ENCODE data around the gene ZPR1. TPM values are rescaled to one million over a fixed set of nuclear protein-coding genes. Genes with fewer than 3 reads are reported as not detected.

The ZPR1 gene
- total RNA-seq, 4 donors from 2014 or later, result 23.5 to 39.5 (median 24.0) TPM

DNA sequence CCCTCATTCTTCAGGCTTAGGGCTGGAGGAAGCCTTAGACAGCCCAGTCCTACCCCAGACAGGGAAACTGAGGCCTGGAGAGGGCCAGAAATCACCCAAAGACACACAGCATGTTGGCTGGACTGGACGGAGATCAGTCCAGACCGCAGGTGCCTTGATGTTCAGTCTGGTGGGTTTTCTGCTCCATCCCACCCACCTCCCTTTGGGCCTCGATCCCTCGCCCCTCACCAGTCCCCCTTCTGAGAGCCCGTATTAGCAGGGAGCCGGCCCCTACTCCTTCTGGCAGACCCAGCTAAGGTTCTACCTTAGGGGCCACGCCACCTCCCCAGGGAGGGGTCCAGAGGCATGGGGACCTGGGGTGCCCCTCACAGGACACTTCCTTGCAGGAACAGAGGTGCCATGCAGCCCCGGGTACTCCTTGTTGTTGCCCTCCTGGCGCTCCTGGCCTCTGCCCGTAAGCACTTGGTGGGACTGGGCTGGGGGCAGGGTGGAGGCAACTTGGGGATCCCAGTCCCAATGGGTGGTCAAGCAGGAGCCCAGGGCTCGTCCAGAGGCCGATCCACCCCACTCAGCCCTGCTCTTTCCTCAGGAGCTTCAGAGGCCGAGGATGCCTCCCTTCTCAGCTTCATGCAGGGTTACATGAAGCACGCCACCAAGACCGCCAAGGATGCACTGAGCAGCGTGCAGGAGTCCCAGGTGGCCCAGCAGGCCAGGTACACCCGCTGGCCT, 42.5 kb upstream of the ZPR1 start:
- Histone ChIP-seq H3K36me3 (no peaks in the 10 kb centered on the region), H3K9me3 (no peaks in the 10 kb centered on the region), H3K4me1 (peaks cover 17 to 25% of the 10 kb centered on the region in 2 donors), H3K27me3 (no peaks in the 10 kb centered on the region), H3K4me3 (replicated peaks in 1 of 3) (no peak overlapping the region), H3K27ac (no peak overlapping the region)
- TF ChIP-seq, protein P1, sequence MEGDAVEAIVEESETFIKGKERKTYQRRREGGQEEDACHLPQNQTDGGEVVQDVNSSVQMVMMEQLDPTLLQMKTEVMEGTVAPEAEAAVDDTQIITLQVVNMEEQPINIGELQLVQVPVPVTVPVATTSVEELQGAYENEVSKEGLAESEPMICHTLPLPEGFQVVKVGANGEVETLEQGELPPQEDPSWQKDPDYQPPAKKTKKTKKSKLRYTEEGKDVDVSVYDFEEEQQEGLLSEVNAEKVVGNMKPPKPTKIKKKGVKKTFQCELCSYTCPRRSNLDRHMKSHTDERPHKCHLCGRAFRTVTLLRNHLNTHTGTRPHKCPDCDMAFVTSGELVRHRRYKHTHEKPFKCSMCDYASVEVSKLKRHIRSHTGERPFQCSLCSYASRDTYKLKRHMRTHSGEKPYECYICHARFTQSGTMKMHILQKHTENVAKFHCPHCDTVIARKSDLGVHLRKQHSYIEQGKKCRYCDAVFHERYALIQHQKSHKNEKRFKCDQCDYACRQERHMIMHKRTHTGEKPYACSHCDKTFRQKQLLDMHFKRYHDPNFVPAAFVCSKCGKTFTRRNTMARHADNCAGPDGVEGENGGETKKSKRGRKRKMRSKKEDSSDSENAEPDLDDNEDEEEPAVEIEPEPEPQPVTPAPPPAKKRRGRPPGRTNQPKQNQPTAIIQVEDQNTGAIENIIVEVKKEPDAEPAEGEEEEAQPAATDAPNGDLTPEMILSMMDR (IDR thresholded peaks at IDR 0.05), result no peak
- no peak for TF ChIP-seq POLR2A (IDR thresholded peaks at IDR 0.05)
- intact Hi-C loops (cut with DNase I), result no loop called here
- 93 to 95% methylated on average over 12 to 15 of the region's 17 CpGs for WGBS, 2 donors
- DNase-seq, result no peak

DNA sequence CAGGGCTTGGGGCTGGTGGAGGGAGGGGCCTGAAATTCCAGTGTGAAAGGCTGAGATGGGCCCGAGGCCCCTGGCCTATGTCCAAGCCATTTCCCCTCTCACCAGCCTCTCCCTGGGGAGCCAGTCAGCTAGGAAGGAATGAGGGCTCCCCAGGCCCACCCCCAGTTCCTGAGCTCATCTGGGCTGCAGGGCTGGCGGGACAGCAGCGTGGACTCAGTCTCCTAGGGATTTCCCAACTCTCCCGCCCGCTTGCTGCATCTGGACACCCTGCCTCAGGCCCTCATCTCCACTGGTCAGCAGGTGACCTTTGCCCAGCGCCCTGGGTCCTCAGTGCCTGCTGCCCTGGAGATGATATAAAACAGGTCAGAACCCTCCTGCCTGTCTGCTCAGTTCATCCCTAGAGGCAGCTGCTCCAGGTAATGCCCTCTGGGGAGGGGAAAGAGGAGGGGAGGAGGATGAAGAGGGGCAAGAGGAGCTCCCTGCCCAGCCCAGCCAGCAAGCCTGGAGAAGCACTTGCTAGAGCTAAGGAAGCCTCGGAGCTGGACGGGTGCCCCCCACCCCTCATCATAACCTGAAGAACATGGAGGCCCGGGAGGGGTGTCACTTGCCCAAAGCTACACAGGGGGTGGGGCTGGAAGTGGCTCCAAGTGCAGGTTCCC, 41.8 kb upstream of the ZPR1 start, which contains the start of gene APOC3:
APOC3 (plus strand) TSS at position 383 of the 659 bp plus-strand sequence. CDS start 676 bp downstream, outside the sequence.
- peaks cover 10 to 18% of the 10 kb centered on the region in 2 donors for H3K4me1 ChIP-seq
- H3K36me3 ChIP-seq, result no peaks in the 10 kb centered on the region
- TF ChIP-seq, protein P1 (IDR thresholded peaks at IDR 0.05), result no peak
- no peak for TF ChIP-seq POLR2A (IDR thresholded peaks at IDR 0.05)
- H3K4me3 ChIP-seq (replicated peaks in 1 of 3), result no peak within 1 kb of the TSS
- no peak for DNase-seq
- no peaks in the 10 kb centered on the region for H3K9me3 ChIP-seq
- no peak within 1 kb of the TSS for H3K27ac ChIP-seq
- 66 to 68% methylated on average over 7 to 8 of the region's 9 CpGs for WGBS, 2 donors
- H3K27me3 ChIP-seq, result no peaks in the 10 kb centered on the region
- intact Hi-C loops (cut with DNase I), result no loop called here

DNA sequence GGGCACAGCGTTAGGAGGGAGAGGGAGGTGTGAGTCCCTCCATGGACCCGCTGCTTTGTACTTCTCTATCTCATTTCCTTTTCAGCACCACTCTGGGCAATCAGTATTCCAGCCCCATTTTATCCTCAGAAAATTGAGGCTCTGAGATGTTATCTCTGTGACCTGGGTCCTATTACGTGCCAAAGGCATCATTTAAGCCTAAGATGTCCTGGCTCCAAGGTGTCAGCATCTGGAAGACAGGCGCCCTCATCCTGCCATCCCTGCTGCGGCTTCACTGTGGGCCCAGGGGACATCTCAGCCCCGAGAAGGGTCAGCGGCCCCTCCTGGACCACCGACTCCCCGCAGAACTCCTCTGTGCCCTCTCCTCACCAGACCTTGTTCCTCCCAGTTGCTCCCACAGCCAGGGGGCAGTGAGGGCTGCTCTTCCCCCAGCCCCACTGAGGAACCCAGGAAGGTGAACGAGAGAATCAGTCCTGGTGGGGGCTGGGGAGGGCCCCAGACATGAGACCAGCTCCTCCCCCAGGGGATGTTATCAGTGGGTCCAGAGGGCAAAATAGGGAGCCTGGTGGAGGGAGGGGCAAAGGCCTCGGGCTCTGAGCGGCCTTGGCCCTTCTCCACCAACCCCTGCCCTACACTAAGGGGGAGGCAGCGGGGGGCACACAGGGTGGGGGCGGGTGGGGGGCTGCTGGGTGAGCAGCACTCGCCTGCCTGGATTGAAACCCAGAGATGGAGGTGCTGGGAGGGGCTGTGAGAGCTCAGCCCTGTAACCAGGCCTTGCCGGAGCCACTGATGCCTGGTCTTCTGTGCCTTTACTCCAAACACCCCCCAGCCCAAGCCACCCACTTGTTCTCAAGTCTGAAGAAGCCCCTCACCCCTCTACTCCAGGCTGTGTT, 41.1 kb upstream of the ZPR1 start:
- TF ChIP-seq, protein P1 (IDR thresholded peaks at IDR 0.05), result no peak
- TF ChIP-seq POLR2A (IDR thresholded peaks at IDR 0.05), result no peak
- 78 to 85% methylated on average over 9 to 10 of the region's 16 CpGs for WGBS, 2 donors
- no peak overlapping the region for H3K27ac ChIP-seq
- no peaks in the 10 kb centered on the region for H3K36me3 ChIP-seq
- intact Hi-C loops (cut with DNase I), result no loop called here
- H3K4me3 ChIP-seq (replicated peaks in 1 of 3), result no peak overlapping the region
- peaks cover 2 to 10% of the 10 kb centered on the region in 2 donors for H3K4me1 ChIP-seq
- H3K27me3 ChIP-seq, result no peaks in the 10 kb centered on the region
- DNase-seq, result no peak
- H3K9me3 ChIP-seq, result no peaks in the 10 kb centered on the region

DNA sequence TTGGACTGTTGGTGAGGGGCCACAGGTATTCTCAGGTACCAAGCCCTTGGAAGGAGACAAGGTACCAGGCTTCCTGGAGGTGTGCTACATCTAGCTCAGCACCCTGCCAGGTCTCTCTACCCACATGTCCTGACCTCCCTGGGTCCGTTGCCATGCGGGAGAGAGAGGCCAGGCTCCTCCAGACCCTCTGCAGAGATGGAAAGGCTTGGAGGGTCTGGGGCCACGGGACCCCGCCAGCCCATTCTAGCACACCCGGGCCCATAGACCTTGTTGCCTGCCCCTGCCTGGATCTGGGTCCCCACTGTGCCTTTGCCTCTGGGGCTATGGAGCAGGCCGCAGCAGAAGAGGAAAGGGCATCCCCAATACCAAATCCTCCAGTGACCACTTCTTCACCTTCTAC, 39.6 kb upstream of the ZPR1 start:
- TF ChIP-seq, protein P1 (IDR thresholded peaks at IDR 0.05), result no peak
- no peak for TF ChIP-seq POLR2A (IDR thresholded peaks at IDR 0.05)
- no peak overlapping the region for H3K4me3 ChIP-seq (replicated peaks in 1 of 3)
- intact Hi-C loops (cut with DNase I), result no loop called here
- no peaks in the 10 kb centered on the region for H3K9me3 ChIP-seq
- H3K4me1 ChIP-seq, result peaks cover 0 to 15% of the 10 kb centered on the region in 2 donors
- 95% methylated on average over 6 of the region's 6 CpGs; no CpG with 5 or more reads in 1 of the 2 donors for WGBS, 2 donors
- no peaks in the 10 kb centered on the region for H3K36me3 ChIP-seq
- no peak overlapping the region for H3K27ac ChIP-seq
- H3K27me3 ChIP-seq, result no peaks in the 10 kb centered on the region
- DNase-seq, result no peak

Measured in thyroid gland (tissue), 4 donors.